Endothelial cell of umbilical vein (primary cell): ENCODE data around the gene PARM1. TPM values are rescaled to one million over a fixed set of nuclear protein-coding genes. Genes with fewer than 3 reads are reported as not detected.

Experiments
- BruUV-seq: library from RNA; stranded (reverse); fragments of 400-500 nt; replicated peaks from 2 replicates; lab custom pipeline; 2021; lab: Mats Ljungman, UMichigan
- CTCF ChIA-PET: fragments of 300-600, 350-600 bp; sonication (Branson Sonifier 250); formaldehyde crosslinking; loops from one replicate; lab custom pipeline; 2021; ENCODE audit warnings: antibody characterized with exemption, inconsistent platforms; lab: Charles Lee
- POLR2A ChIA-PET: fragments of 300-600, 350-600 bp; sonication (Branson Sonifier 250); formaldehyde crosslinking; loops from one replicate; lab custom pipeline; 2021; ENCODE audit warnings: antibody characterized with exemption, inconsistent platforms; lab: Charles Lee
- DNase-seq: peaks from one replicate; pipeline ENCODE4 v3.0.0-alpha.2; 2011; ENCODE audit warnings: low read depth, low spot score
- FAIRE-seq: peaks from 2 replicates; lab custom pipeline; 2011; peaks lifted over from hg19 to GRCh38; lab: Jason Lieb, UNC
- H2AFZ ChIP-seq: 2 replicates; pipeline ENCODE4 v1.6.0; 2012; ENCODE audit warnings: low read depth, low read length, control low read depth, inconsistent platforms
- H3K27ac ChIP-seq: 2 replicates; pipeline ENCODE4 v1.5.1; 2011; ENCODE audit warnings: low read depth, mild to moderate bottlenecking, control low read depth, low read length, moderate library complexity; ENCODE audit not compliant: insufficient read depth
- H3K27me3 ChIP-seq, 2 experiments: 2 replicates each; pipeline versions ENCODE4 v1.6.0 to v1.6.1; 2011; ENCODE audit warnings: low read length in 2 of 2, mixed read lengths in 1 of 2; ENCODE audit not compliant: control insufficient read depth in 2 of 2, insufficient read depth in 2 of 2
- H3K36me3 ChIP-seq, 2 experiments: 2 replicates in 1 of 2; 3 replicates in 1 of 2; pipeline ENCODE4 v1.5.1; 2011; ENCODE audit warnings: low read length in 2 of 2, mild to moderate bottlenecking in 1 of 2, moderate library complexity in 1 of 2; ENCODE audit not compliant: control insufficient read depth in 2 of 2, insufficient read depth in 2 of 2; ENCODE audit errors: extremely low read depth in 1 of 2
- H3K4me1 ChIP-seq: 3 replicates; pipeline ENCODE4 v1.5.1; 2011; ENCODE audit warnings: mild to moderate bottlenecking, low read length; ENCODE audit not compliant: control insufficient read depth, insufficient read depth; ENCODE audit errors: extremely low read depth
- H3K4me2 ChIP-seq: 2 replicates; pipeline ENCODE4 v1.6.1; 2011; ENCODE audit warnings: low read length, control low read depth, mixed read lengths; ENCODE audit not compliant: insufficient read depth
- H3K4me3 ChIP-seq, 3 experiments: fragments of 200-600 bp in 1 of 3; sonication (generic), shearing (Covaris generic) in 1 of 3; replicated peaks in 1 of 3; 2 replicates each; pipeline ENCODE4 v1.5.1; 2011 to 2016; ENCODE audit warnings: control low read depth in 3 of 3, low read length in 3 of 3, mild to moderate bottlenecking in 2 of 3, inconsistent platforms in 1 of 3, low read depth in 1 of 3, moderate library complexity in 1 of 3; ENCODE audit not compliant: insufficient read depth in 1 of 3
- H3K79me2 ChIP-seq: 2 replicates; pipeline ENCODE4 v1.6.0; 2012; ENCODE audit warnings: low read length, inconsistent platforms; ENCODE audit not compliant: control insufficient read depth, insufficient read depth
- H3K9ac ChIP-seq: replicated peaks from 2 replicates; pipeline ENCODE3; 2011; ENCODE audit warnings: low read length, control low read depth; ENCODE audit not compliant: insufficient read depth; ENCODE audit errors: extremely low read depth
- H3K9me1 ChIP-seq: replicated peaks from 3 replicates; pipeline ENCODE4 v1.6.0; 2011; ENCODE audit warnings: mild to moderate bottlenecking, low read length; ENCODE audit not compliant: control insufficient read depth, insufficient read depth; ENCODE audit errors: extremely low read depth
- H3K9me3 ChIP-seq: replicated peaks from 2 replicates; pipeline ENCODE4 v1.5.1; 2012; ENCODE audit warnings: low read length, inconsistent platforms; ENCODE audit not compliant: control insufficient read depth, insufficient read depth
- H4K20me1 ChIP-seq: replicated peaks from 2 replicates; pipeline ENCODE3; 2011; ENCODE audit warnings: mild to moderate bottlenecking, low read length; ENCODE audit not compliant: control insufficient read depth, insufficient read depth; ENCODE audit errors: extremely low read depth
- EZH2 ChIP-seq: IDR thresholded peaks from 2 replicates; pipeline ENCODE4 v1.6.1; 2012; ENCODE audit warnings: borderline replicate concordance, low read depth, mild to moderate bottlenecking, moderate library complexity, low read length, inconsistent platforms; ENCODE audit not compliant: severe bottlenecking
- FOS ChIP-seq: IDR thresholded peaks from 2 replicates; pipeline ENCODE4 v1.6.1; 2011; ENCODE audit warnings: mild to moderate bottlenecking, low read length, moderate library complexity, borderline replicate concordance; ENCODE audit not compliant: insufficient read depth
- GATA2 ChIP-seq: IDR thresholded peaks from 2 replicates; pipeline ENCODE4 v1.7.0; 2011; ENCODE audit warnings: low read depth, mild to moderate bottlenecking, moderate library complexity, mixed read lengths, low read length; ENCODE audit not compliant: insufficient read length, insufficient read depth
- JUN ChIP-seq: IDR thresholded peaks from 2 replicates; pipeline ENCODE4 v1.6.1; 2011; ENCODE audit warnings: borderline replicate concordance, low read depth; ENCODE audit not compliant: insufficient read length, insufficient read depth
- MYC ChIP-seq: IDR thresholded peaks from one replicate; pipeline ENCODE4 v1.6.1; 2011; ENCODE audit warnings: mild to moderate bottlenecking, low read depth, low read length
- POLR2A ChIP-seq: IDR thresholded peaks from 2 replicates; pipeline ENCODE4 v1.6.1; 2012; ENCODE audit warnings: low read depth, mild to moderate bottlenecking, control low read depth, low read length
- POLR2AphosphoS5 ChIP-seq: IDR thresholded peaks from 2 replicates; pipeline ENCODE4 v1.6.1; 2012; ENCODE audit warnings: low read depth, mild to moderate bottlenecking, control low read depth, low read length, moderate library complexity; ENCODE audit not compliant: insufficient read depth
- dilution Hi-C: fragments of 300-500 bp; cut with MboI; formaldehyde crosslinking; loops from one replicate; pipeline ENCODE4 v1.15.0; 2019; ENCODE audit warnings: low sequenced_read_pairs; ENCODE audit not compliant: extremely low pct_ligation_motif_present
- intact Hi-C: fragments of 100-400 bp; cut with micrococcal nuclease; formaldehyde crosslinking; loops from one replicate; pipeline ENCODE4 v1.10.0; 2022
- polyA plus RNA-seq, 4 experiments: library from polyadenylated mRNA; depleted of rRNA in 3 of 4; stranded (reverse) in 3 of 4; unstranded in 1 of 4; fragments of >200 nt; gene quantifications; 2 replicates each; pipeline versions ENCODE4 v1.2.1 to v1.2.3, GENCODE V29; 2011 to 2012; ENCODE audit warnings: missing spikeins in 1 of 4
- total RNA-seq: library from RNA; stranded (reverse); gene quantifications from 2 replicates; pipeline ENCODE4 v1.2.3, GENCODE V29; 2021
- TF ChIP-seq, protein P1 (sequence below), 2 donors: IDR thresholded peaks; 1 replicate in 1 of 2; 2 replicates in 1 of 2; pipeline ENCODE4 v1.5.1; 2011; ENCODE audit warnings: low read length in 2 of 2, mild to moderate bottlenecking in 2 of 2, moderate library complexity in 2 of 2, control low read depth in 1 of 2, inconsistent platforms in 1 of 2, low read depth in 1 of 2; ENCODE audit not compliant: insufficient read depth in 1 of 2; ENCODE audit errors: extremely low read depth in 1 of 2
- TF ChIP-seq, protein P2 (sequence below): IDR thresholded peaks from 2 replicates; pipeline ENCODE4 v1.6.1; 2011; ENCODE audit not compliant: insufficient read depth, insufficient read length

The PARM1 gene
- total and polyA plus RNA-seq, 2 donors (not counting 3 experiments of a cell fraction or from before 2014, with no cell fraction given): 0.01 TPM; not detected in 1

DNA sequence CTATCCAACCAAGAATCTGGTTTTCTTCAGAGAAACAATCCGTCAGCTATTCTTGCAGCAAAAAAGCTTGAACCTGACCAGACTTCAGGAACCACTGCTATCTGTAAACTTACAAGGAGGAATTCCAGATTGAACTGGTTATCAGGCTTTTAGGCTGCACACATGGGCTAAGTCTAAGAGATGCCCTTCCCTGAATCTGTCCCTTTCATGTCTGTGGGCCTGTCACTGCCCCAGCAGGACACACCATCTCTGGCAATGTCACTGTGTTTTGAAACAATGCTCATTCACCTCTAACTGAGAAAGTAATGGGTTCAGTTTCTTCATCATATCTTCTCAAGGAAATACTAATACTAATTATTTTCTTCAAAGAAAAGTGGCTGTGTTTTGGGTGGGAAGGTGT lies 72.8 kb downstream of the PARM1 start:
- H3K9ac ChIP-seq: no peak overlapping the region
- BruUV-seq: no TSS peak
- no peaks in the 10 kb centered on the region for H3K9me1 ChIP-seq
- FAIRE-seq (no peak), DNase-seq (no peak)
- no peaks in the 10 kb centered on the region for H3K4me1 ChIP-seq
- no peak overlapping the region for H3K4me3 ChIP-seq
- H3K79me2 ChIP-seq: no peaks in the 10 kb centered on the region
- dilution Hi-C loops: no loop called here
- no peak overlapping the region for H3K27ac ChIP-seq
- no peak overlapping the region for H3K4me2 ChIP-seq
- ChIA-PET POLR2A (no interaction called here), CTCF (no interaction called here)
- no peaks in the 10 kb centered on the region for H3K9me3 ChIP-seq
- H4K20me1 ChIP-seq: no peaks in the 10 kb centered on the region
- H3K36me3 ChIP-seq: no peaks in the 10 kb centered on the region
- no peaks in the 10 kb centered on the region for H3K27me3 ChIP-seq
- TF ChIP-seq, protein P1, sequence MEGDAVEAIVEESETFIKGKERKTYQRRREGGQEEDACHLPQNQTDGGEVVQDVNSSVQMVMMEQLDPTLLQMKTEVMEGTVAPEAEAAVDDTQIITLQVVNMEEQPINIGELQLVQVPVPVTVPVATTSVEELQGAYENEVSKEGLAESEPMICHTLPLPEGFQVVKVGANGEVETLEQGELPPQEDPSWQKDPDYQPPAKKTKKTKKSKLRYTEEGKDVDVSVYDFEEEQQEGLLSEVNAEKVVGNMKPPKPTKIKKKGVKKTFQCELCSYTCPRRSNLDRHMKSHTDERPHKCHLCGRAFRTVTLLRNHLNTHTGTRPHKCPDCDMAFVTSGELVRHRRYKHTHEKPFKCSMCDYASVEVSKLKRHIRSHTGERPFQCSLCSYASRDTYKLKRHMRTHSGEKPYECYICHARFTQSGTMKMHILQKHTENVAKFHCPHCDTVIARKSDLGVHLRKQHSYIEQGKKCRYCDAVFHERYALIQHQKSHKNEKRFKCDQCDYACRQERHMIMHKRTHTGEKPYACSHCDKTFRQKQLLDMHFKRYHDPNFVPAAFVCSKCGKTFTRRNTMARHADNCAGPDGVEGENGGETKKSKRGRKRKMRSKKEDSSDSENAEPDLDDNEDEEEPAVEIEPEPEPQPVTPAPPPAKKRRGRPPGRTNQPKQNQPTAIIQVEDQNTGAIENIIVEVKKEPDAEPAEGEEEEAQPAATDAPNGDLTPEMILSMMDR (IDR thresholded peaks at IDR 0.05; ENCODE audit: extremely low read depth in 1 of 2, insufficient read depth in 1 of 2, low read depth in 1 of 2, low read length in 2 of 2): no peak
- TF ChIP-seq EZH2: no peak
- no peak for TF ChIP-seq POLR2A
- no peak for TF ChIP-seq FOS
- TF ChIP-seq JUN: no peak
- H2AFZ ChIP-seq: no peak overlapping the region
- intact Hi-C loops: no loop called here

DNA sequence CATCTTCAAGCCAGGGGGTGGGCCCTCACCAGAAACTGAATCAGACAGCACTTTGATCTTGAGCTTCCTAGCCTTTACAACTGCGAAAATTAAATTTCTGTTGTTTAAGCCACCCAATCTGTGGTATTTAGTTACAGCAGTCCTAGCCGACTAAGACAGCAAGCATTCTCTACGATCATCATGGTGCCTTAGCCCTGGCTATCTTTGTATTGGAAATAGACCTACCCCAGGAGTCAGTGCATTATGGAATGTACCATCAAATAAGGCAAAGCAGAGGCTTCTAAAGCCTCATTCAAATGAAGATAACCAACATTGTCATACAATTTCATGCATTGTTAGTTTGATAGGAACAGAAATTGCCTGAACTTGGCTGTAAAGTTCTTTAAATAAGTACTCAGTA lies 75.0 kb downstream of the PARM1 start:
- CTCF ChIA-PET: no interaction called here

More for the DNA sequence above, 75.0 kb downstream of the PARM1 start:
- POLR2A ChIA-PET: no interaction called here
- dilution Hi-C loops: no loop called here
- H3K9ac ChIP-seq: no peak overlapping the region
- H2AFZ ChIP-seq: no peak overlapping the region
- no peaks in the 10 kb centered on the region for H3K79me2 ChIP-seq
- H3K4me2 ChIP-seq: no peak overlapping the region
- intact Hi-C loops: no loop called here
- no peaks in the 10 kb centered on the region for H3K4me1 ChIP-seq
- H3K4me3 ChIP-seq: no peak overlapping the region
- H3K9me3 ChIP-seq: no peaks in the 10 kb centered on the region
- DNase-seq (no peak), FAIRE-seq (no peak)
- H3K36me3 ChIP-seq: no peaks in the 10 kb centered on the region
- H3K27ac ChIP-seq: no peak overlapping the region
- H3K9me1 ChIP-seq: no peaks in the 10 kb centered on the region
- no peak for TF ChIP-seq GATA2
- TF ChIP-seq, protein P2, sequence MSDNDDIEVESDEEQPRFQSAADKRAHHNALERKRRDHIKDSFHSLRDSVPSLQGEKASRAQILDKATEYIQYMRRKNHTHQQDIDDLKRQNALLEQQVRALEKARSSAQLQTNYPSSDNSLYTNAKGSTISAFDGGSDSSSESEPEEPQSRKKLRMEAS: no peak
- TF ChIP-seq, protein P1 (IDR thresholded peaks at IDR 0.05; ENCODE audit: extremely low read depth in 1 of 2, insufficient read depth in 1 of 2, low read depth in 1 of 2, low read length in 2 of 2): no peak
- TF ChIP-seq JUN: no peak
- TF ChIP-seq POLR2A: no peak
- TF ChIP-seq MYC: no peak
- TF ChIP-seq EZH2: no peak
- no peak for TF ChIP-seq POLR2AphosphoS5
- no peak for TF ChIP-seq FOS
- BruUV-seq: no TSS peak
- H4K20me1 ChIP-seq: no peaks in the 10 kb centered on the region
- no peaks in the 10 kb centered on the region for H3K27me3 ChIP-seq
